Vagina (tissue), 2 donors: ENCODE data around the gene OR4D9. TPM values are rescaled to one million over a fixed set of nuclear protein-coding genes. Genes with fewer than 3 reads are reported as not detected.

ENCODE experiments used
- DNase-seq, 2 donors: peaks; one replicate each; pipeline ENCODE4 v3.0.0-alpha.2; 2017; ENCODE audit errors: extremely low spot score in 2 of 2
- H3K27ac ChIP-seq: fragments of 200-600 bp; sonication (generic); one replicate; pipeline ENCODE4 v1.5.1; 2019
- H3K27me3 ChIP-seq: fragments of 200-600 bp; sonication (generic); one replicate; pipeline ENCODE4 v1.5.1; 2019
- H3K36me3 ChIP-seq, 2 donors: fragments of 200-600 bp; sonication (generic); one replicate each; pipeline ENCODE4 v1.5.1; 2017 to 2019
- H3K4me1 ChIP-seq: fragments of 200-600 bp; sonication (generic); one replicate; pipeline ENCODE4 v1.5.1; 2019
- H3K4me3 ChIP-seq, 2 donors: fragments of 200-600 bp; sonication (generic); 1 replicate in 1 of 2; 2 replicates in 1 of 2; pipeline ENCODE4 v1.5.1; 2016 to 2019
- H3K9me3 ChIP-seq: fragments of 200-600 bp; sonication (generic); one replicate; pipeline ENCODE4 v1.5.1; 2019
- CTCF ChIP-seq, 3 experiments: fragments of 450-650 bp in 2 of 3; fragments of 200-600 bp in 1 of 3; sonication (generic) in 1 of 3; IDR thresholded peaks; one replicate each; pipeline ENCODE4 v1.5.1; 2017 to 2019; ENCODE audit warnings: antibody characterized with exemption in 3 of 3, mild to moderate bottlenecking in 2 of 3, moderate library complexity in 2 of 3
- POLR2A ChIP-seq, 2 donors: fragments of 450-650 bp; IDR thresholded peaks; one replicate each; pipeline ENCODE4 v1.6.1; 2017; ENCODE audit warnings: antibody characterized with exemption in 2 of 2, mild to moderate bottlenecking in 2 of 2, moderate library complexity in 2 of 2
- POLR2AphosphoS5 ChIP-seq, 2 donors: sonication (generic); formaldehyde crosslinking; IDR thresholded peaks; one replicate each; pipeline ENCODE4 v1.9.0; 2017; ENCODE audit warnings: antibody characterized with exemption in 2 of 2, mild to moderate bottlenecking in 2 of 2, low read depth in 1 of 2; ENCODE audit not compliant: insufficient read depth in 1 of 2
- intact Hi-C: fragments of 100-400 bp; cut with DNase I; formaldehyde crosslinking; loops from one replicate; pipeline ENCODE4 v1.15.1; 2023
- total RNA-seq: library from RNA; depleted of rRNA; stranded (reverse); fragments of >200 nt; gene quantifications from one replicate; pipeline ENCODE4 v1.2.3, GENCODE V29; 2016

OR4D9 gene
- total RNA-seq, 1 donor from 2014 or later: not detected

- no peak for DNase-seq
- intact Hi-C loops: no loop called here
Observed at GRCh38 chr11:59556115-59556916, 45.0 kb downstream of the OR4D9 start.

GRCh38 chr11:59556917-59557348 is 45.6 kb downstream of the OR4D9 start:
- Histone ChIP-seq H3K36me3 (no peaks in the 10 kb centered on the region), H3K27me3 (no peaks in the 10 kb centered on the region), H3K27ac (peak overlapping the region; percentile 55), H3K4me1 (peaks cover 18% of the 10 kb centered on the region), H3K4me3 (peak overlapping the region; percentile 19 to 31), H3K9me3 (no peaks in the 10 kb centered on the region)
- no peak for TF ChIP-seq POLR2A (IDR thresholded peaks at IDR 0.05)
- no peak for TF ChIP-seq CTCF (IDR thresholded peaks at IDR 0.05)
- TF ChIP-seq POLR2AphosphoS5 (IDR thresholded peaks at IDR 0.05; ENCODE audit: insufficient read depth in 1 of 2, low read depth in 1 of 2): no peak
- DNase-seq: no peak
- intact Hi-C loops: no loop called here

More at GRCh38 chr11:59556115-59556916, 45.0 kb downstream of the OR4D9 start:
- no peaks in the 10 kb centered on the region for H3K9me3 ChIP-seq
- TF ChIP-seq POLR2A (IDR thresholded peaks at IDR 0.05): no peak
- TF ChIP-seq CTCF (IDR thresholded peaks at IDR 0.05): no peak
- peak in 1 of 2 donors; percentile 71 for TF ChIP-seq POLR2AphosphoS5 (IDR thresholded peaks at IDR 0.05; ENCODE audit: insufficient read depth in 1 of 2, low read depth in 1 of 2)
- no peaks in the 10 kb centered on the region for H3K36me3 ChIP-seq
- no peaks in the 10 kb centered on the region for H3K27me3 ChIP-seq
- H3K4me3 ChIP-seq: peak overlapping the region; percentile 19 to 31
- H3K27ac ChIP-seq: peak overlapping the region; percentile 55
- peaks cover 16% of the 10 kb centered on the region for H3K4me1 ChIP-seq

- H3K36me3 ChIP-seq: no peaks in the 10 kb centered on the region
- H3K9me3 ChIP-seq: no peaks in the 10 kb centered on the region
- peak overlapping the region; percentile 55 for H3K27ac ChIP-seq
- intact Hi-C loops: no loop called here
- DNase-seq: no peak
- no peaks in the 10 kb centered on the region for H3K27me3 ChIP-seq
- peaks cover 18% of the 10 kb centered on the region for H3K4me1 ChIP-seq
- H3K4me3 ChIP-seq: no peak overlapping the region
- TF ChIP-seq POLR2A (IDR thresholded peaks at IDR 0.05): no peak
- TF ChIP-seq POLR2AphosphoS5 (IDR thresholded peaks at IDR 0.05; ENCODE audit: insufficient read depth in 1 of 2, low read depth in 1 of 2): no peak
- TF ChIP-seq CTCF (IDR thresholded peaks at IDR 0.05): no peak
Observed at GRCh38 chr11:59558270-59558643, 46.9 kb downstream of the OR4D9 start.

- Histone ChIP-seq H3K4me3 (peak overlapping the region; percentile 68 to 83), H3K9me3 (no peaks in the 10 kb centered on the region), H3K4me1 (peaks cover 18% of the 10 kb centered on the region), H3K27ac (peak overlapping the region; percentile 98), H3K36me3 (no peaks in the 10 kb centered on the region), H3K27me3 (no peaks in the 10 kb centered on the region)
- intact Hi-C loops: loop anchor here (10.0 kb wide), 1 partner anchor 55 kb away; the partner anchor contains the start of gene OSBP
- TF ChIP-seq CTCF (IDR thresholded peaks at IDR 0.05): no peak
- TF ChIP-seq POLR2A (IDR thresholded peaks at IDR 0.05): no peak
- no peak for TF ChIP-seq POLR2AphosphoS5 (IDR thresholded peaks at IDR 0.05; ENCODE audit: insufficient read depth in 1 of 2, low read depth in 1 of 2)
- no peak for DNase-seq
Observed at GRCh38 chr11:59559886-59560285, 48.5 kb downstream of the OR4D9 start.

- Histone ChIP-seq H3K27ac (peak overlapping the region; percentile 98), H3K9me3 (no peaks in the 10 kb centered on the region), H3K4me3 (peak overlapping the region; percentile 68 to 83), H3K36me3 (no peaks in the 10 kb centered on the region), H3K4me1 (peaks cover 18% of the 10 kb centered on the region), H3K27me3 (no peaks in the 10 kb centered on the region)
- DNase-seq: no peak
- TF ChIP-seq POLR2A (IDR thresholded peaks at IDR 0.05) (no peak), CTCF (IDR thresholded peaks at IDR 0.05) (no peak), POLR2AphosphoS5 (IDR thresholded peaks at IDR 0.05; ENCODE audit: insufficient read depth in 1 of 2, low read depth in 1 of 2) (peak in 1 of 2 donors; percentile 29)
- intact Hi-C loops: loop anchor here (10.0 kb wide), 1 partner anchor 55 kb away; the partner anchor contains the start of gene OSBP
Observed at GRCh38 chr11:59560290-59560701, 49.0 kb downstream of the OR4D9 start.
